Measurements from ENCODE around the gene COL9A3.

Gene COL9A3

DNA sequence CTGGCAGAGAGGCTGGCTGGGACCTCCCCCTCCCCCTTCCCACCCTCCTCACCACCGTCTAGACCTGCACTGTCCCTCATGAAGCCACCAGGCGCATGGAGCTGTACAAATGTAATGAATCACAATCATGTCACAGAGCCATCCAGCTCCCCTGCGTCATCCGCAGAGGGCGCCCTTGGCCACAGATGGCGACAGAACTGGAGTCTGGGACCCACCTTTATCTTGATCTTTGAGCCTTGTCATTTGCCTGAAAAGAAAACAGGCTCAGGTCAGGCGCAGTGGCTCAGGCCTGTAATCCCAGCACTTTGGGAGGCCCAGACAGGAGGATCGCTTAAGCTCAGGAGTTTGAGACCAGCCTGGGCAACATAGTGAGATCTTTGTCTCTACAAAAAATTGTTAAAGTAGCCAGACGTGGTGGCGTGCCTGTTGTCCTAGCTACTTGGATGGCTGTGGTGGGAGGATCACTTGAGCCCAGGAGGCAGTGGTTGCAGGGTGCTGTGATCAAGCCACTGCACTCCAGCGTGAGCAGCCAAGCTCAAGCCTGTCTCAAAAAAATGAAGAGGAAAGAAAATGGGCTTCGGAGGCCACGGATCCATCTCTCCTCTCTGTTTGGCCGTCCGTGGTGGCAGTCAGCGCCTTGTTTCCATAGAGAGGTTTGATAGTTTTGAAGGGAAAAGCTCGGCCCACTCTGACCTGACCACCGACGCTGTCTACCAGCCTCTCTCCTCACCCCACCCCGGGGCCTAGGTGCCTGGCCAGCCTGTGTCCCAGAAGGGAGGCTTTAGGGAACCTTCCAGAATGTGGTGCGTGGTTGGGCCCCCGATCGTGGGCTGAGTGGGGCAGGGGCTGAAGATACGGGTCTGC is 6.2 kb downstream of the COL9A3 start:
- no peak overlapping the region for H3K9ac ChIP-seq (ENCODE audit: low read length)

DNA sequence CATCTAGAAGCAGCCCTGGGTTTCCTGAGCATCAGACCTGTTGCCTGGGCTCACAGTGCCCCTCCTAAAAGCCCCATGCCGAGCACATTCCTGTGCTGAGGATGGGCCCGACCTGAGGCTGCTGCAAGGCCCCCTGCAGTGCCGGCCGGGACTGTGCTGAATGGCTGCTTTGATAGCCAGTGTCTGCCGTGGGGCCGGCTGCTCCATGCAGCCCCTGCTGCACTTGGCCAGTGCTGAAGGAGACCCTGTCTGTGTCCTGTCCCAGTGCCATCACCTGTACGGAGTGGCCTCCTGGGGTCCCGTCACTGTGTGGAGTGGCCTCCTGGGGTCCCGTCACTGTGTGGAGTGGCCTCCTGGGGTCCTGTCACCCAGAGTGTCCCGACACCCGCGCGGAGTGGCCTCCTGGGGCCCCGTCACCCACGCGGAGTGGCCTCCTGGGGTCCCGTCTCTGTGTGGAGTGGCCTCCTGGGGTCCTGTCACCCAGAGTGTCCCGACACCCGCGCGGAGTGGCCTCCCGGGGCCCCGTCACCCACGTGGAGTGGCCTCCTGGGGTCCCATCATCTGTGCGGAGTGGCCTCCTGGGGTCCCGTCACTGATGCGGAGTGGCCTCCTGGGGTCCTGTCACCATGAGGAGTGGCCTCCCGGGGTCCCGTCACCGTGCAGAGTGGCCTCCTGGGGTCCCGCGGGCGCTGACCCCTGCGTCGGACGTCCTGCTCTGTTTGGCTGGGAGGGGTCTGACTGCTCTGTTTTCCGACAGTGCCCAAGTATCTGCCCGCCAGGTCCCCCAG is 7.0 kb downstream of the COL9A3 start:
- no peaks in the 10 kb centered on the region for H3K9me2 ChIP-seq (replicated peaks; ENCODE audit: insufficient read depth, low read length)
- no peak for TF ChIP-seq CTCF (IDR thresholded peaks at IDR 0.05; ENCODE audit: low read length)
- no peaks in the 10 kb centered on the region for H3K79me2 ChIP-seq (ENCODE audit: low read length)
- H2AFZ ChIP-seq (ENCODE audit: low read length) = peak overlapping the region; percentile 58; the same call in 1 of the 2 replicates
- DNase-seq = no peak
- H3K27ac ChIP-seq (ENCODE audit: low read length) = no peak overlapping the region
- peaks cover 6% of the 10 kb centered on the region for H3K4me1 ChIP-seq (ENCODE audit: low read length)
- no peak overlapping the region for H3K9ac ChIP-seq (ENCODE audit: low read length)
- no peak overlapping the region; the same call in 1 of the 2 replicates for H3K4me3 ChIP-seq (ENCODE audit: low read length)
- H3F3A ChIP-seq (ENCODE audit: insufficient read depth, low read length) = no peaks in the 10 kb centered on the region
- peaks cover 63% of the 10 kb centered on the region for H3K27me3 ChIP-seq (replicated peaks; ENCODE audit: insufficient read depth, low read length)
- no peaks in the 10 kb centered on the region for H4K20me1 ChIP-seq (ENCODE audit: insufficient read depth, low read length)
- H3K9me3 ChIP-seq (replicated peaks; ENCODE audit: insufficient read depth, low read length) = no peaks in the 10 kb centered on the region
- H3K36me3 ChIP-seq (replicated peaks; ENCODE audit: insufficient read depth, low read length) = no peaks in the 10 kb centered on the region
- H3K4me2 ChIP-seq (ENCODE audit: low read depth, low read length) = peak overlapping the region; percentile 94

More for the DNA sequence above, 6.2 kb downstream of the COL9A3 start:
- TF ChIP-seq CTCF (IDR thresholded peaks at IDR 0.05; ENCODE audit: low read length) = peak; percentile 66
- no peak for TF ChIP-seq EZH2phosphoT487 (IDR thresholded peaks at IDR 0.05; ENCODE audit: low read length)
- no peak overlapping the region for H2AFZ ChIP-seq (ENCODE audit: low read length)
- H3K27ac ChIP-seq (ENCODE audit: low read length) = no peak overlapping the region
- peak; percentile 69 for DNase-seq
- no peaks in the 10 kb centered on the region for H3K9me2 ChIP-seq (replicated peaks; ENCODE audit: insufficient read depth, low read length)
- H3K27me3 ChIP-seq (replicated peaks; ENCODE audit: insufficient read depth, low read length) = peaks cover 63% of the 10 kb centered on the region
- H3K4me2 ChIP-seq (ENCODE audit: low read depth, low read length) = no peak overlapping the region
- H3K4me3 ChIP-seq (ENCODE audit: low read length) = no peak overlapping the region
- no peaks in the 10 kb centered on the region for H4K20me1 ChIP-seq (ENCODE audit: insufficient read depth, low read length)
- no peaks in the 10 kb centered on the region for H3K36me3 ChIP-seq (replicated peaks; ENCODE audit: insufficient read depth, low read length)
- no peaks in the 10 kb centered on the region for H3F3A ChIP-seq (ENCODE audit: insufficient read depth, low read length)
- no peaks in the 10 kb centered on the region for H3K79me2 ChIP-seq (ENCODE audit: low read length)
- H3K4me1 ChIP-seq (ENCODE audit: low read length) = peaks cover 6% of the 10 kb centered on the region
- no peaks in the 10 kb centered on the region for H3K9me3 ChIP-seq (replicated peaks; ENCODE audit: insufficient read depth, low read length)

DNA sequence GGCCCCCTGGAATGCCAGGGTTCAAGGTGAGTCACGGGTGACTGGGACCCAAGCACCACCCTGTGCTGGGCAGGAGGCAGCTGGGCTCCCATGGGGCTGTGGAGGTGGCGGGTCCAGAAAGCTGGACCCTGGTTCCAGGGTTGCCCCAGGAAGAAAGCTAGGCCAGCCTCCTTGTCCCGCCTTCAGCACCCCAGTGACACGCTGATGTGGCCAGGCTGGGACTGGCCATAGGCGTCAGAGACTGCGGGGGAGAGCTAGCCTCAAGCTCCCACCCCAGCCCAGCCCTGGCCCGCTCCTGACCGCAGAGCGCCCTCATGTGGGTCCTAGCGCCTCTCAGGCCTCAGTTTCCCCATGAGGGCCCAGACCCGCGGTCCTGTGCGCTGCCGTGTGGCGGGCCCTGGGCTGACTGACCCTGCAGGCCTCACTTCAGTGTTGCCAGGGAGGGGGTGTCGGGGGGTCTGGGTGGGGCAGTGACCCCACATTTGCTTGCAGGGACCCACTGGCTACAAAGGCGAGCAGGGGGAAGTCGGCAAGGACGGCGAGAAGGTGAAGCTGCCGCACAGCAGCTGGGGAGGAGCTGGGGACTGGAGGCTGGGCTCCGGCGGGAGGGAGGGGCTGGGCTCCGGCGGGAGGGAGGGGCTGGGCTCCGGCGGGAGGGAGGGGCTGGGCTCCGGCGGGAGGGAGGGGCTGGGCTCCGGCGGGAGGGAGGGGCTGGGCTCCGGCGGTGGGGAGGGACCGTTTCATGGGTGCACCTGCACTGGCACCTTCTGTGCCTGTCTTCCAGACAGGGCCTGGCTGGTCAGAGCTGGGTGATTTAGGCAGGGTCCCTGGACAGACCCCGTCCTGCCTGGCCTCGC is 7.9 kb downstream of the COL9A3 start:
- H3K9me2 ChIP-seq (replicated peaks; ENCODE audit: insufficient read depth, low read length) = no peaks in the 10 kb centered on the region
- peaks cover 6% of the 10 kb centered on the region for H3K4me1 ChIP-seq (ENCODE audit: low read length)
- peak overlapping the region; percentile 94 for H3K4me2 ChIP-seq (ENCODE audit: low read depth, low read length)
- TF ChIP-seq CTCF (IDR thresholded peaks at IDR 0.05; ENCODE audit: low read length) (no peak), EZH2phosphoT487 (IDR thresholded peaks at IDR 0.05; ENCODE audit: low read length) (no peak), EZH2 (optimal IDR thresholded peaks at IDR 0.05; ENCODE audit: low read depth, low read length) (no peak)
- H3K9me3 ChIP-seq (replicated peaks; ENCODE audit: insufficient read depth, low read length) = no peaks in the 10 kb centered on the region
- no peaks in the 10 kb centered on the region for H3F3A ChIP-seq (ENCODE audit: insufficient read depth, low read length)
- H3K9ac ChIP-seq (ENCODE audit: low read length) = peak overlapping the region; percentile 10; the same call in 1 of the 2 replicates
- no peaks in the 10 kb centered on the region for H3K79me2 ChIP-seq (ENCODE audit: low read length)
- peaks cover 63% of the 10 kb centered on the region for H3K27me3 ChIP-seq (replicated peaks; ENCODE audit: insufficient read depth, low read length)
- peak overlapping the region; percentile 58 for H2AFZ ChIP-seq (ENCODE audit: low read length)
- no peaks in the 10 kb centered on the region for H3K36me3 ChIP-seq (replicated peaks; ENCODE audit: insufficient read depth, low read length)
- no peak overlapping the region for H3K27ac ChIP-seq (ENCODE audit: low read length)
- no peaks in the 10 kb centered on the region for H4K20me1 ChIP-seq (ENCODE audit: insufficient read depth, low read length)
- peak; percentile 52 for DNase-seq
- H3K4me3 ChIP-seq (ENCODE audit: low read length) = peak overlapping the region; percentile 60

Measured in MM.1S (cell line).